AG09309 (cell line): ENCODE data around the gene PGGHG.
"Not testable (repeated sequence)": the region's sequence is repeated elsewhere in the genome, so short reads cannot be mapped to it uniquely, and the experiment has no call there.

Experiments
- DNase-seq: peaks from one replicate; pipeline ENCODE4 v3.0.0-alpha.2; 2010; ENCODE audit warnings: low read depth
- H3K4me3 ChIP-seq: 2 replicates; pipeline ENCODE4 v1.5.1; 2011; ENCODE audit warnings: mild to moderate bottlenecking, low read depth, low read length, moderate library complexity; ENCODE audit not compliant: control insufficient read depth
- CTCF ChIP-seq: IDR thresholded peaks from 2 replicates; pipeline ENCODE4 v1.5.1; 2011; ENCODE audit warnings: mild to moderate bottlenecking, low read depth, low read length, inconsistent platforms; ENCODE audit not compliant: insufficient read depth, control insufficient read depth; ENCODE audit errors: missing control alignments

The PGGHG gene

GRCh38 chr11:285021-285893, 3.7 kb upstream of the PGGHG start:
- DNase-seq, result no peak
- no peak for TF ChIP-seq CTCF

GRCh38 chr11:285894-286220, 3.1 kb upstream of the PGGHG start:
- no peak overlapping the region for H3K4me3 ChIP-seq
- DNase-seq, result no peak
- no peak for TF ChIP-seq CTCF

More at GRCh38 chr11:285021-285893, 3.7 kb upstream of the PGGHG start:
- H3K4me3 ChIP-seq, result no peak overlapping the region

GRCh38 chr11:286977-287820, 1.7 kb upstream of the PGGHG start:
- H3K4me3 ChIP-seq, DNase-seq: not testable (repeated sequence)

- no peak for DNase-seq
- TF ChIP-seq CTCF, result no peak
These were observed 977 bp upstream of the PGGHG start for GRCh38 chr11:287821-288477.

GRCh38 chr11:289398-289711, 429 bp downstream of the PGGHG start:
- H3K4me3 ChIP-seq, result peak overlapping the region; percentile 54
- no peak for DNase-seq
- TF ChIP-seq CTCF, result no peak

More at GRCh38 chr11:287821-288477, 977 bp upstream of the PGGHG start:
- H3K4me3 ChIP-seq, result peak overlapping the region; percentile 54

GRCh38 chr11:289712-290620, 1.0 kb downstream of the PGGHG start:
- no peak for DNase-seq
- H3K4me3 ChIP-seq, result peak overlapping the region; percentile 54
- no peak for TF ChIP-seq CTCF
